ENCODE measurements around the gene SLC25A11.
A peak's percentile ranks its signal among the peaks of the same experiment; 100 is the strongest.

SLC25A11 gene, protein sequence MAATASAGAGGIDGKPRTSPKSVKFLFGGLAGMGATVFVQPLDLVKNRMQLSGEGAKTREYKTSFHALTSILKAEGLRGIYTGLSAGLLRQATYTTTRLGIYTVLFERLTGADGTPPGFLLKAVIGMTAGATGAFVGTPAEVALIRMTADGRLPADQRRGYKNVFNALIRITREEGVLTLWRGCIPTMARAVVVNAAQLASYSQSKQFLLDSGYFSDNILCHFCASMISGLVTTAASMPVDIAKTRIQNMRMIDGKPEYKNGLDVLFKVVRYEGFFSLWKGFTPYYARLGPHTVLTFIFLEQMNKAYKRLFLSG

DNA sequence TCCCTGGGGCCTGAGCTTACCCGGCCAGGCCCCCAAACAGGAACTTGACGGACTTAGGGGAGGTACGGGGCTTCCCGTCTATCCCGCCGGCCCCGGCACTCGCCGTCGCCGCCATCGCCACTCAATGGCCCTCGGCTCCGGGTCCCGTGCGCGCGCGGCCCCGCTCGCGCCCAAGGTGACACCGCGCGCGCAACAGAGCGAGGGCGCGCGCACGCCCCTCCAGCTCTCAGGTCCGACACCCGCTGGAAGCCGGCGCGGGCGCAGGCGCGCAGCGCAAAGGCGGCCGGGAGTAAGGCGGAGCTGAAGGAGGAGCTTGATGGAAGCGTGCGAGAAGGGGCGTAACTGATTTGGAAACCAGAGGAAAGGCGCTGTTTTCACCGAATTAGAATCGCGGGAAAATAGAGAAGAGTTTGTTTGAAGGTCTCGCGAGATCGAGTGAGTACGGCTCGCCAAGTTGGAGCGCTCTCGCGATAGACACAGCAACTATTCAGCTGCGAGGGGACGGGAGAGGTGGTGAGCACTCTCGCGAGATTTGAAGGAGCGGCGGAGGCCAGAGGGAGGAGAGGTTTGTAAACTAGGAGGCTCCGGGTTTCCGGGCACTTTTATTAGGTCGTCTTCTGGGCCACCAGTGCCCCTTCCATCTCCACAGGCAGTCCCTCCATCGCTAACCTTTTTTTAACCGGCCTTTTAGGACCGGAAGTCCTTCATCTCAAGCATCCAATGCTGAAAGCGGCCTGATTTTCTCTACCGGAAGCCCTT lies at the start of gene SLC25A11, which contains the start of gene RNF167:
TSS of gene SLC25A11 (minus strand) at position 251 of the 759 bp plus-strand sequence. CDS start at position 115, 136 bp downstream.
TSS of gene RNF167 (plus strand) at position 473 of the 759 bp plus-strand sequence. CDS start 642 bp downstream, outside the sequence.
- in situ Hi-C loops (cut with HindIII; ENCODE audit: low pct_ligation_motif_present, low pct_unique_long_range_greater_than_20kb, low sequenced_read_pairs): no loop called here
- DNase-seq: peak; percentile 100

DNA sequence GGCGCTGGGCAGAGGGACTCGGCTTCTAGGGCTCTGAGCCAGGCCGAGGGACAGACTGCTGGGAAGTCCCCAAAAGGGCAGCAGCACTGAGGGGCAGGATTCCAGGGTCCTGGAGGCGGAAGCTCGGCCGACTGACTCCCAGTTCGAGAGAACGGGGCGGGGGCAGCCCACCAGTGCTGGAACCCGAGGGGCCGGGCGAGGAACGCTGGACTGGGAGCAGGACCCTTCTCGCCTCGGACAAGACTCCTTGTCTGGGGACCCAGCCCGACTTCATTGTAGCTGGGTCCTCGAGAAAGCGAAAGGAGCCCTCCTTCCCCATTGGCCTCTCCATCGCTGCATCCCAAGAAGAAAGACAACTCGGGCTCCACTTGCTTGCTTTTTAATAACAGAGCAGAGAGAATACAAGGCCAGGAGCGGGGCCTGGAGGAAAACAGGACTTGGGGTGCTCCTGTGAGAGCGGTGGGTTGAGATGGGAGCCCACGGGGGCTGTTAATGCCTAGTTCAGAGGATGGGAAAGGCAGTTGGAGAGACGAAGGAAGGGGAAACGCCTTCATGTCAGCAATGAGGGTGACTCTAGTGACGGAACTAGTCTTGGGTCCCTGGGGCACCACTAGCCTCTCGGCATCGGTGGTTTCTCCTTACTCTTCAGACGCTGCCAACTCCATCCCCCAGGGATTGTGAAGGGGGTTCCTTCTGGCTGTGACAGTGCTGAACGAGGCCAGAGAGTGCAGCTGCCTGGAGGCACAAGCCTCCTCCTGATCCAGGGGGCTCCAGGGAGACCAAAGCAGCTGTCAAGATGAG lies 48.1 kb upstream of the SLC25A11 start:
- in situ Hi-C loops (cut with HindIII; ENCODE audit: low pct_ligation_motif_present, low pct_unique_long_range_greater_than_20kb, low sequenced_read_pairs): no loop called here
- no peak for DNase-seq

DNA sequence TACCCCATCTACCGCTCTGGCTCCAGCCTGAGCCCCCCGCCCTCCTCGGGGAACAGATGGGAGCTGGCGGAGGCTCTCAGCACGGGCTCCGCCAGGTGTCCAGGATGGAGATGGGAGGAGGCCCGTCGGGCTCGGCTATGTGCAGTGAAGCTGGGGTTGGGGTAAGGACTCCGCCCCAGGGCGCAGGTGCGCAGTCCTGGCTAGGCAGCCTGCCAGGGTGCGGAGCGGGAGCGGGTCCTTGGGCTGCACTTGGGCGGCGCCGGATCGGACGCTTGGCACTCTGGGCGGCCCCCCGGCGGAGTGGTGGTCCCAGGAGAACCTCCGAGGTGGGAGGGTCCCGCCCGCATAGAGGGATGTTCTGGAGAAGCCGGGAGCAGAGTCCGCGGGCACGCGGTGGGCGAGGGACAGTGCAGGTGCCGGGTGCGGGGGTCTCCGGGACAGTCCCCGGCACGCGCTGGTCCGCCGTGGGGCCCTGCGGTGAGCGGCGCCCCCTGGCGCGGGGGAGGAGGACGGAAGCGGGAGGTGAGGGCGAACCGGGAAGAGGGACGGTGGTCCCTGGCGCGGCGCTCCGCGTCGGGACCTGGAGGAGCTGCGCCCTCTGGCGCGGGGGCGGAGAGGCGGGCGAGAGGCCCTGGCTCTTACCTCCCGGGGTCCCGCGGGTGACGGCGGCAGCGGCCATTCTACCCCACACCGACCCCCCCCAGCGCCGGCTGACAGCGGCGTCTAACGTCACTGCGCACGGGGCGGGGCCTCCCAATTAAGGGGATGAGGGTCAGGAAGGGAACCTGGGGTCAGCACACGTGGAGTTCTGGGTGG lies 47.3 kb upstream of the SLC25A11 start, which contains the start of gene CAMTA2:
TSS of gene CAMTA2 (minus strand) at position 725 of the 816 bp plus-strand sequence. CDS start 1,453 bp downstream, outside the sequence.
- in situ Hi-C loops (cut with HindIII; ENCODE audit: low pct_ligation_motif_present, low pct_unique_long_range_greater_than_20kb, low sequenced_read_pairs): no loop called here

DNA sequence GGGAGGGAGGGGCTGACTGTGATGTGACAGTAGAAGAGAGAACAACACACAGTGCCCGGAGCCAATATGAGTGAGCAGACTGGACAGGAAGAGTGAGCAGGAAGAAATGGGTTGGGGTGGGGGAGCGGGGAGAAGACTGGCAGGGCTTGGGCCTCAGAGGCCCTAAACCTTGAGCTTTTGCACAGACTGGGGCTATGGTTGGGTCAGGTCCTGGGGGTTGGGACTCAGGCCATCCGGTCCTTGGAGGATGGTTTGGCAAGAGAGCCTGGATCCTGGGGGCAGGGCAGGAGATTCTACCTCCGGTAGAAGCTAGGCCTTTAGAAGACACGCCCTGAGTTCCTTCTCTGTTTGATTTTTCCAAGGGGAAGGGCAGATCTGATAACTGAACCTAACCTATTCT lies 46.6 kb upstream of the SLC25A11 start:
- in situ Hi-C loops (cut with HindIII; ENCODE audit: low pct_ligation_motif_present, low pct_unique_long_range_greater_than_20kb, low sequenced_read_pairs): no loop called here
- DNase-seq: no peak

More for the DNA sequence above, 47.3 kb upstream of the SLC25A11 start, which contains the start of gene CAMTA2:
- DNase-seq: peak; percentile 78

DNA sequence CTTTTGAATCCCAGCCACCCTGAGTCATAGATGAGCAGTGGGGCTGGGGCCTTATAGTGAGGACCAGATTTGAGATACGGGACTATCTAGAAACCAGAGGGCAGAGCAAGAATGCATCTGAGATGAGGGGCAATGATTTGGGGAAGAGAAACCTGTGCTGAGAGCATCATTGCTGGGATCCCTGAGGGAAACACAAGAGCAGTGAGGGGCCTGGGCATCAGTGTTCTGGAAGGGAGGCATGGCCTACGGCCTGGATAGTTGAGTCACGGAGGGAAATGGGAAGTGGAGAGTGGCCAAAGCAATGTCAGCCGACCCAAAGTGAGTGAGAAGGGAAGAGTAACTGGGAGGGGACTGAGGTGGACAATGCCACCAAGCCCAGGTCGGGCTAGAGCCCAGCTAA lies 42.5 kb upstream of the SLC25A11 start:
- in situ Hi-C loops (cut with HindIII; ENCODE audit: low pct_ligation_motif_present, low pct_unique_long_range_greater_than_20kb, low sequenced_read_pairs): no loop called here
- DNase-seq: no peak

DNA sequence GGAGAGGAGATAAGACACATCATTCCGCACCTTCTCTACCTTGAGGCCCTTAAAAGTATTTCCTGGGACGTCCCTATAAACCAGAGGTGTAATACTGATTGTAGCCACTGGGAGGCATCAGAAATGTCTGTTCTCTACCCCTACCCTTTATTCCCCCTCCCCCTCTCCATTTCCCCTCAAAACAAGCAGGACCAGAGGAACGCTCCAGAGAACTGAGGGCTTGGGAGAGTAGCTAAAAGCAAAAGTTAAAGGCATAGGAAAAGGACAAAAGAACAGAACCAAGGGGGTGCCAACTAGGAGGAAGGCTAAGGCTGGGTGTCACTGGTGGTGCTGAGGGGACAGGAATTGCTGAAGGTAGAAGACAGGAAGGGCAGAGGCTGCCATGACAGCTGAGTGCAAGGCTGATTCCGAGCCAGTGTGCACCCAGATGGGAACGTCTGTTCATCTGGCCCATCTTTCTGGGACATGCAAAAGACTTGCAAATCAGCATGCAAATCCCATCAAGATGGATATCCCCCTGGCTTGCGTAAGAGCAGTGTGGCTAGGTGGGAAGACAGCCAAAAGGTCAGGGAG lies 40.9 kb upstream of the SLC25A11 start:
- DNase-seq: peak; percentile 60
- in situ Hi-C loops (cut with HindIII; ENCODE audit: low pct_ligation_motif_present, low pct_unique_long_range_greater_than_20kb, low sequenced_read_pairs): no loop called here

DNA sequence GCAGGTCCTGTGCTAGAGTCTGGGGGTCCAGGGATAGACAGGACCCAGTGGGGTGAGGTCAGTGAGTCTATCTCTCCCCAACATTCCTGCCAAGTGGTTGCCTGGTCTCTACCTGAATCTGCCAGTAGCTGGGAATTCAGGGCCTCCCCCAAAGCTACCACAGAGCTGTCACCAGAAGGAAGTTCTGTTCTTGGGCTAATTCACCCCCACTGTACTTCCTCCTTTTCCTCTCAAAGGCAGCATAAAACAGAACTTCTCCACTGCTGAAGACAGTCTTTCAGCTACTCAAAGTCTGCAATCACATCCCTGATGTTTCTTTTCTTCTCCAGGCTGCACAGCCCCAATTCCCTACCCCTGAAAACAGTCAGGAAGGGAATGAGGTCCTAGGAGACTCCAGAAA lies 38.9 kb upstream of the SLC25A11 start:
- in situ Hi-C loops (cut with HindIII; ENCODE audit: low pct_ligation_motif_present, low pct_unique_long_range_greater_than_20kb, low sequenced_read_pairs): no loop called here
- no peak for DNase-seq

DNA sequence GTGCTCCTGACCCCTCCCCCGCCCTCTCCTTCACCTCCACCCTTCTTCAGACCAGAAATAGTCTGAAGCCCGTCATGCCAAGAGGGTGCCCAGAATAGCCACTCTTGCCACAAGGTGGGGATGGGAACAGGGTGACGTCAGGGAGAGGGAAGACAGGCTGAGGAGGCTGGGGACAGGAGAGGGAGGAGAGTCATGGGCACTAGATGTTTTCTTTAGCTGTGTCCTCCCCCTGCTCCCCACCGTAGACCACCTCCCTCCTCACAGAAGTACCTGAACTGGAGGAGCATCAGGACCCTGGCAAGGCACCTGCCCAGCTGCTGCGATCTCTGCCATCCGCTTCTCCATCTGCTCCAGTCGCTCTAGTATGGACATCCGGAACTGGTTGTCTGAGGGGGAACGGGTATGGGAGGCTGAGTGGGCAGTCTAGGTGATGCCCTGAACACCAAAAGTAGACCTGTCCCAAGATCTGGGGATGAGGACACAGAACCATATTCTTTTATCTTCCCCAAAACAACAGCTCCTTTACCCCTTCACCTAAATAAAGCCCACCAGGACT lies 34.3 kb upstream of the SLC25A11 start:
- no peak for DNase-seq
- in situ Hi-C loops (cut with HindIII; ENCODE audit: low pct_ligation_motif_present, low pct_unique_long_range_greater_than_20kb, low sequenced_read_pairs): no loop called here

DNA sequence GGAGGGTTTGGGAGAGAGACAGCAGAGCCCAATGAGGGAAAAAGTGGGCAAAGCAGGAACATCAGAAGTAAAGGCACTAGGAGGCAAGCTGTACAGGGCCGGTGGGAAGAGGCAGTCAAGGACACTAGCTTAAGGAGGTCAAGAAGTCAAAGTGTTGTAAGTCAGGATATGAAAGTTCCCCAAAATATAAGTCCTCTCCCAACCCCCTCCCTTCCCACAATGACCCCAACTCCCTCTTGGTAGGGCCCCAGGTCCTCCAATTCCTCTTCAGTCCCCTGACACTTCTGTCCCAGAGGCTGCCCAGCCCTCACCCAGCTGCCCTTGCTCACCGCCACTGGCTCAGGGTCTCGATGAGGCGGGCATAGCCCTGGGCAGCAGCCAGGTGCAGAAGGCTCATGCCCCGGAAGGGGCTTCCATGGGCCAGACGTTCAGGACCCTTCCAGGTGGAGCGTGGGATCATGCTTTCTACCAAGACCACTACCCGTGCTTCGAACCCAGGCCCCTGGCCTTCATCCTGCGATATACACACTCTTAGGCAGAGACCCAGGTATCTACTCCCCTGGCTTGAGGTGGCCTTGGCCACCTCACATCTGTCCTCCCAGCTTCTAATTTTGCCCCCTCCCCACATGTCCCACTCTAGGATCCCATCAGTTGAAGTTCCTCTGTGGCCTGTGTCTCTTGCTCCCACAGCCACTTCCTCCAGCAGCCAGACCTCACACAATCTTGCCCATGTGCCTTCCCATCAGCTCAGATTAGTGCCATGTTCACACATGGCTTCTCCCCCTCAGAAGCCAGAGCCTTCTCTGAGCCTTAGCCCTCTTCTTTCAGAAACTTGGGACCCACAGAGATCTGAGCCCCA lies 33.6 kb upstream of the SLC25A11 start:
- in situ Hi-C loops (cut with HindIII; ENCODE audit: low pct_ligation_motif_present, low pct_unique_long_range_greater_than_20kb, low sequenced_read_pairs): no loop called here
- no peak for DNase-seq

DNA sequence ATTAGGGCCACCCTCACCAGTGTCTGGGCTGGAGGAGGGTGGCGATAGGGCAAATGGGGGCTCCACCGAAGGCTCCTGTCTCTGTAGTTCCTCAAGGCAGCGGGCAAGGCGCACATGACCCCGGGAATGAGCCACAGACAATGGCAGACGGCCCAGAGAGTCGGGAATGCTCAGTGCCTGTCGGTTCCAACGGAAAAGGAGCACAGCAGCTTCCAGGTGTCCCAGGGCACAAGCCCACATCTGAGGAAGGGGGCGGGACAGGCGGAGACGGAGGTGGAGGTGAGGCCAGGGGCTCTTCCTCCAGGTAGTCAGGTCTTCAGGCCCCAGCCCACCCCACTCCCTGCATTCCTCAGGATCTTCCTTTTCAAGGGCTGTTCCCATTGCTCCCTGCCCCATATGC lies 32.9 kb upstream of the SLC25A11 start:
- in situ Hi-C loops (cut with HindIII; ENCODE audit: low pct_ligation_motif_present, low pct_unique_long_range_greater_than_20kb, low sequenced_read_pairs): no loop called here
- no peak for DNase-seq

DNA sequence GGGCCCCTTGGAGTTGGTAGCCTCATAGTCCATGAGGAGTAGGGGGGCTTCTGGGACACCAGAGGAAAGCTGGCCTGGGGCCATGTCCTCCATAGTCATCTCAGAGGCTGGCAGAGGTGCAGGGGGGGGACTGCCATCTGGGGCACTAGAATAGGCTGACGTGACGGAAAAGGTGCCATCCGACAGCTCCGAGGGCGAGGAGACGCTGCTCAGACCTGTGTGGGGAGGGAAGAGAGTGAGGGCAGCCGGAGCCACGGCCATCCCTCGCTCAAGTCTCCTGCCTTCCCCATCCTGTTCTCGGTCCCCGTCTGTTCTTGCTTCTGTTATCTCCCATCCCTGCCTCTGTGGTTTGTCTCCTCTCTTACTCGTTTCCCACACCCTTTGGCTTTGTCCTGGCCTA lies 32.5 kb upstream of the SLC25A11 start:
- no peak for DNase-seq
- in situ Hi-C loops (cut with HindIII; ENCODE audit: low pct_ligation_motif_present, low pct_unique_long_range_greater_than_20kb, low sequenced_read_pairs): no loop called here

DNA sequence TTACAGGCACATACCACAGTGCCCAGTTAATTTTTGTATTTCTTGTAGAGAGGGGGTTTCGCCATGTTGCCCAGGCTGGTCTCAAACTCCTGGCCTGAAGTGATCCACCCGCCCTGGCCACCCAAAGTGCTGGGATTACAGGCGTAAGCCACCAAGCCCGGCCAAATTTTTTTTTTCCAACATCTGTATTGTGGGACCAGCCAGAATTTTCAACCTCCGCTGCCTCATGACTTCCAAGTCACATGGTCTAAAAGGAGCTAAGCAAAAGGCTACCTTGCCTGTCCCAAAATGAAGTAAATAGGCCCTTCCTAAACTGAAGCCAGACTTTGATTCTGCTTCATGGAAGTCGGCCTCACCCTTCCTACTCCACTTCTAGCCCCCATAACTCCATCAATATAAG lies 32.0 kb upstream of the SLC25A11 start:
- no peak for DNase-seq
- in situ Hi-C loops (cut with HindIII; ENCODE audit: low pct_ligation_motif_present, low pct_unique_long_range_greater_than_20kb, low sequenced_read_pairs): no loop called here

DNA sequence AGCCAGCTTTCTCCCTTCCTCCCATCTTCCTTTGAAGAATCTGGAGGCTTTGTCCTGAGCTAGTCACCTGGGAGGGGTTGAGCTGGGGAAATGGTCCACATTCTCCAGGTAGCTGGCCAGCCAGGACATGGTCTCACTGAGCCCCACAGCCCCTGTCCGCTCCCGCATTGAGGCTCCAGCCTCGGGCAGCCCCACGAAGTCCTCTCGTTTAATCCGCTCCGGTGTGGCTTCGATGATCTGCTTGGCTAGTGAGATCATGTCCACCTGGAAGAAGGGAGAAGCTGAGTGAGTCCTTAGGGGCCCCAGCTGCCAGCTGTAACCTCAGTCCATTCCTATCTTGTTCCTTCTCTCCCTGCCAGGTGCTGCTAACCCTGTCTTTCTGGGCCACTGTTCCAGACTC lies 30.4 kb upstream of the SLC25A11 start:
- in situ Hi-C loops (cut with HindIII; ENCODE audit: low pct_ligation_motif_present, low pct_unique_long_range_greater_than_20kb, low sequenced_read_pairs): no loop called here
- DNase-seq: no peak

DNA sequence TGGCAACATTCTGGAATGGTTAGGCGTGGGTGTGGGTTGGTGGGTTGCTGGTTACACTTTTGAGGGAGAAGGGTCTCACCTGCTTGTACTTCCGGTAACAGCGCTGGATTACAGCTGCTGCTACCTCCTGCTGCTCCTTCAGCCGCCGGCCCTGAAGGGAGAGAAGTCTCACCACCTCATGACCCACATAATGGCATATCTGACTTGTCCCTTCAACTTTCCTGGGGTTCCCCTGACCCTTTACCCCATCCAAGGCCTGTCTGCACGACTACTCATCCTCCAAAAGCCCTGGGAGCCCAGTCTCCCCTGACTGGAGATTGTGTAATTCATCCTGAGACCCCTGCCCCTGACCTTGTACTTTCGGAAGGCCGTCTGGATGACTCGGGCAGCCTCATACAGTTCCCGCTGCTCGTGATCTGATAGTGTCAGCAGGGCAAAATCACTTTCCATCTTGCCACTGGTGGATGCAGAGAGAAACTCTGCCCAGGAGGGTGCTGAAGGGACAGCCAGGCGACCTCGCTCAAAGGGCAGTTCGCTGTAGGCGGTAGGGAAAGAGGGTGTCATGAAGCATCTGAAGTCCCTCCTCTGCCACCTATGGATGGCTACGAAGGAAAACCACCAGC lies 29.8 kb upstream of the SLC25A11 start:
- in situ Hi-C loops (cut with HindIII; ENCODE audit: low pct_ligation_motif_present, low pct_unique_long_range_greater_than_20kb, low sequenced_read_pairs): no loop called here
- peak; percentile 54 for DNase-seq

DNA sequence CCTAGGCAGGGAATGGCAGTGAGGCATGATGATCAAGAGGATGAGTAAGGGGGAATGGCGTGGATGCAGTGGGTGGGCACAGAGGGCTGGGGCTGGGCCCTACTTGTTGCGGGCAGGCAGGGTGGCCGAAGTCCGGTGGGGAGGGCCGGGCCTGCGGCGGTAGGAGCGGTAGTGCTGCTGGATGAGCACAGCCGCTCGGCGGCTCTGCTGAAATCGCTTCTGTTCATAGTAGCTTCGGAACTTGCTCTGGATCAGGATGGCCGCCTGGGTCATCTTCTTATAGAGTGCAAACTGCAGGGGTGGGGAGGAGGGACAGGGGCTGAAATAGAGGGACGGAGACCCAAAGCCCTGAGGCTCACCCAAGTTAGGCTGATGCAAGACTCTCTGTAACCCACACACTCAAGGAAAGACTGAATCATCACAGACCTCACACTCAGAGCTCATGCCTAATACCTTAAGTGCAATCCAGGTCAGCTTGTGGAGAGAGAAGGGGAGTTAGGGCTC lies 29.3 kb upstream of the SLC25A11 start:
- peak; percentile 94 for DNase-seq
- in situ Hi-C loops (cut with HindIII; ENCODE audit: low pct_ligation_motif_present, low pct_unique_long_range_greater_than_20kb, low sequenced_read_pairs): no loop called here

DNA sequence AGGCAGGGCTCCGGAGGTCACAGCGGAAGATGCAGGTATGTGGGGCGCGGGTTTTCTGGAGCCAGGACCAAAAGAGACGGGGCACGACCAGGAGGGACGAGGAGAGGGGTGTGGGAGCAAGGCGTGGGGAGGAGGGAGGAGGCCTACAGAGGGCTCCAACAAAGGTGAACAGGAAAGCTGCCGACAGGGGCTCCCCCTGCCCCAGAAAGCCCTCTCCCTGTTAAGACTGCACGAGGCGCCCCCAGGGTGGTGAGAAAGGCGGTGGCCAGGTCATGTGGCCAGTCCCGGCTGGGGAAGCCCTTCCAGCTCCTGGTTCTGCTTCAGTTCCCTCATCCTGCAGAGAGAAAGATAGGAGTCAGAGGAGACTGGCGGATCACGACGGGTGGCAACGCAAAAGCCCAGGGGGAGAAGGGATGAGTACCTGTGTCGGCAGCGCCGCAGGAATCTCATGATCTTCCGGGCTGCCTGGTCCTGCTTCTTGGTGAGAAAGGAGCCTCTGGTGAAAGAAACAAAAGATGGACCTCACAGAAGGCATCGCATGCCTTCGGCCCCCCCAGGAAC lies 28.7 kb upstream of the SLC25A11 start:
- DNase-seq: peak; percentile 83
- in situ Hi-C loops (cut with HindIII; ENCODE audit: low pct_ligation_motif_present, low pct_unique_long_range_greater_than_20kb, low sequenced_read_pairs): no loop called here

Measured in ACHN (cell line).